ENCODE data around the gene CHCHD10. TPM values are rescaled to one million over a fixed set of nuclear protein-coding genes. Genes with fewer than 3 reads are reported as not detected.
A peak's percentile ranks its signal among the peaks of the same experiment; 100 is the strongest.

CHCHD10 gene
- total and polyA plus RNA-seq, 2 of the 13 experiments (the other 11 are each of a cell fraction or from before 2014, with no cell fraction given) = 37.0 to 62.8 TPM

DNA sequence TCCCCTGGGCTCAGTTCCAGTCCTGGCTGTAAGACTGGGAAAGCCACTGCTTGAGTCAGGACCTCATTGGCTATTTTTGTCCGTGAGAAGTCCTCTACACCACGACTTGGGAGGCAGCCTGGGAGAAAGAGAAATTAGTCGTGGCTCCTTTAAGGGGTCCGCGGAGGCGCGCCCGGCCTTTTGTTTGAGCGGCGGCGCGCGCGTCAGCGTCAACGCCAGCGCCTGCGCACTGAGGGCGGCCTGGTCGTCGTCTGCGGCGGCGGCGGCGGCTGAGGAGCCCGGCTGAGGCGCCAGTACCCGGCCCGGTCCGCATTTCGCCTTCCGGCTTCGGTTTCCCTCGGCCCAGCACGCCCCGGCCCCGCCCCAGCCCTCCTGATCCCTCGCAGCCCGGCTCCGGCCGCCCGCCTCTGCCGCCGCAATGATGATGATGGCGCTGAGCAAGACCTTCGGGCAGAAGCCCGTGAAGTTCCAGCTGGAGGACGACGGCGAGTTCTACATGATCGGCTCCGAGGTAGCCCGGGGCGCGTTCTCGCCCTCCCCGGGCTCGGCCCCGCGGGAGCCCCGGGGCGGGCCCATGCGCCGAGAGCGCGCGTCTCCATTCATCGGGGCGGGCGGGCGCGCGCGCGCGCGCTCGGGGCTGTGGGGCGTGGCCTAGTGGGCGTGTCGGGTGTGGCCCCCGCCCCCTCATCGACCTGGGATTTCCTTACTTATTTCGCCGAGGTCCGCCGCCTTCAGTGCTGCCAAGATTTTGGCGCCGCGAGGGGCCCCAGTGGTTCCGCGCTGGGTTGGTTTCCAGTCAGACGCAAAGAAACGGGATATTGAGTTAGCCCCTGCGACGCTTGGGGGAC lies 19.2 kb upstream of the CHCHD10 start, which contains the start of gene SMARCB1 (continued):
- TF ChIP-seq, protein P1, sequence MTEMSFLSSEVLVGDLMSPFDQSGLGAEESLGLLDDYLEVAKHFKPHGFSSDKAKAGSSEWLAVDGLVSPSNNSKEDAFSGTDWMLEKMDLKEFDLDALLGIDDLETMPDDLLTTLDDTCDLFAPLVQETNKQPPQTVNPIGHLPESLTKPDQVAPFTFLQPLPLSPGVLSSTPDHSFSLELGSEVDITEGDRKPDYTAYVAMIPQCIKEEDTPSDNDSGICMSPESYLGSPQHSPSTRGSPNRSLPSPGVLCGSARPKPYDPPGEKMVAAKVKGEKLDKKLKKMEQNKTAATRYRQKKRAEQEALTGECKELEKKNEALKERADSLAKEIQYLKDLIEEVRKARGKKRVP (CRISPR knock-in tag; IDR thresholded peaks at IDR 0.05) = no peak
- TF ChIP-seq PLSCR1 (CRISPR knock-in tag; IDR thresholded peaks at IDR 0.05; ENCODE audit: borderline replicate concordance) = no peak
- TF ChIP-seq UBTF (CRISPR knock-in tag; IDR thresholded peaks at IDR 0.05) = peak; percentile 31; the same call in 1 of the 2 replicates
- TF ChIP-seq ZNF782 (CRISPR knock-in tag; IDR thresholded peaks at IDR 0.05; ENCODE audit: borderline replicate concordance) = no peak
- TF ChIP-seq ZNF816 (CRISPR knock-in tag; IDR thresholded peaks at IDR 0.05; ENCODE audit: borderline replicate concordance) = no peak
- TF ChIP-seq ZBTB42 (CRISPR knock-in tag; IDR thresholded peaks at IDR 0.05) = no peak
